Suprapubic skin (tissue), 4 donors: ENCODE results near the gene CLCN5.

Experiments used
- POLR2A ChIP-seq, 2 donors: fragments of 450-650 bp; IDR thresholded peaks; one replicate each; pipeline ENCODE4 v1.6.1; 2017; ENCODE audit warnings: antibody characterized with exemption in 2 of 2, mild to moderate bottlenecking in 2 of 2, moderate library complexity in 2 of 2
- POLR2AphosphoS5 ChIP-seq, 3 donors: sonication (generic); formaldehyde crosslinking; IDR thresholded peaks; one replicate each; pipeline ENCODE4 v1.6.1; 2017; ENCODE audit warnings: antibody characterized with exemption in 3 of 3
- TF ChIP-seq, protein P1 (sequence below), 2 donors: fragments of 200-600 bp in 1 of 2; fragments of 450-650 bp in 1 of 2; sonication (generic) in 1 of 2; IDR thresholded peaks; one replicate each; pipeline ENCODE4 v1.5.1; 2016 to 2019; ENCODE audit warnings: antibody characterized with exemption in 2 of 2, mild to moderate bottlenecking in 1 of 2, moderate library complexity in 1 of 2

DNA sequence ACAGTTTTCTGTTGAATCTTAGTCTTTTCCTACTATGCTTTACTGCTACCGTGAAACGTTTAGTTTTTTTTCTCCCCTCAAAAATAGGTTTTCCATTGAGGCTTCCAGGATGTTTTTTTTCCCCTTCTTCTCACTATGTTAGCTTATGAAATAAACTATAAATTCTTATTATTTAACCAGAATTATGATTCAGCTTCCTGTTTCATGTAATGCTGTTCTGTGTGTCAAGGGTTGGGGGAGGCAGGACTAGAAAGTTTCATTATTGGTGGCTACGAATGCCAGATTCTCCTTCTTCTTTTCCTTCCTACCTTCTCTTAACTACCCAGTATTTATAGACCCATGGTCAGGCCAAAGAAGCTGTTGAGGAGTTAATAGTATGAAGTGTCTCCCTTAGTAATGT is 11.8 kb downstream of the CLCN5 start:
- TF ChIP-seq, protein P1, sequence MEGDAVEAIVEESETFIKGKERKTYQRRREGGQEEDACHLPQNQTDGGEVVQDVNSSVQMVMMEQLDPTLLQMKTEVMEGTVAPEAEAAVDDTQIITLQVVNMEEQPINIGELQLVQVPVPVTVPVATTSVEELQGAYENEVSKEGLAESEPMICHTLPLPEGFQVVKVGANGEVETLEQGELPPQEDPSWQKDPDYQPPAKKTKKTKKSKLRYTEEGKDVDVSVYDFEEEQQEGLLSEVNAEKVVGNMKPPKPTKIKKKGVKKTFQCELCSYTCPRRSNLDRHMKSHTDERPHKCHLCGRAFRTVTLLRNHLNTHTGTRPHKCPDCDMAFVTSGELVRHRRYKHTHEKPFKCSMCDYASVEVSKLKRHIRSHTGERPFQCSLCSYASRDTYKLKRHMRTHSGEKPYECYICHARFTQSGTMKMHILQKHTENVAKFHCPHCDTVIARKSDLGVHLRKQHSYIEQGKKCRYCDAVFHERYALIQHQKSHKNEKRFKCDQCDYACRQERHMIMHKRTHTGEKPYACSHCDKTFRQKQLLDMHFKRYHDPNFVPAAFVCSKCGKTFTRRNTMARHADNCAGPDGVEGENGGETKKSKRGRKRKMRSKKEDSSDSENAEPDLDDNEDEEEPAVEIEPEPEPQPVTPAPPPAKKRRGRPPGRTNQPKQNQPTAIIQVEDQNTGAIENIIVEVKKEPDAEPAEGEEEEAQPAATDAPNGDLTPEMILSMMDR (IDR thresholded peaks at IDR 0.05): no peak
- TF ChIP-seq POLR2A (IDR thresholded peaks at IDR 0.05) (no peak), POLR2AphosphoS5 (IDR thresholded peaks at IDR 0.05) (no peak)
